NCI-H146 treated with DMSO at 0.1 percent for 48 hours (cell line): ENCODE results near the gene DBNDD1.
A peak's percentile ranks its signal among the peaks of the same experiment; 100 is the strongest.

Experiments used
- DNase-seq: peaks from one replicate; lab custom pipeline; 2025; ENCODE audit not compliant: unreplicated experiment; lab: John Stamatoyannopoulos, UW

DBNDD1 gene

GRCh38 chr16:90037276-90037675 is 18.0 kb upstream of the DBNDD1 start:
- no peak for DNase-seq

- no peak for DNase-seq
Observed at GRCh38 chr16:90035902-90036301, 16.6 kb upstream of the DBNDD1 start.

DNA sequence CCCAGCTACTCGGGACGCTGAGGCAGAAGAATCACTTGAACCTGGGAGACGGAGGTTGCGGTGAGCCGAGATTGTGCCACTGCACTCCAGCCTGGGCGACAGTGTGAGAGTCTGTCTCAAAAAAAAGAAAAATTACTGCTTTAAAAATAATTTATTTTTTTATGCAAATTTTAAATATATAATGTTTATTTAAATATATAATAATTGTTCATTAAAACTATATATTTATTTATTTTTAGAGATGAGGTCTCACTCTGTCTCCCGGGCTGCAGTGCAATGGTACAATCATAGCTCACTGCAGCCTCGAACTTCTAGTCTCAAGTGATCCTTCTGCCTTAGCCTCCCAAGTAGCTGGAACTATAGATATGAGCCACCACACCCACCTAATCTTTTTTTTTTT is 15.2 kb upstream of the DBNDD1 start:
- no peak for DNase-seq

- DNase-seq: no peak
Observed at GRCh38 chr16:90033387-90033786, 14.1 kb upstream of the DBNDD1 start.

DNA sequence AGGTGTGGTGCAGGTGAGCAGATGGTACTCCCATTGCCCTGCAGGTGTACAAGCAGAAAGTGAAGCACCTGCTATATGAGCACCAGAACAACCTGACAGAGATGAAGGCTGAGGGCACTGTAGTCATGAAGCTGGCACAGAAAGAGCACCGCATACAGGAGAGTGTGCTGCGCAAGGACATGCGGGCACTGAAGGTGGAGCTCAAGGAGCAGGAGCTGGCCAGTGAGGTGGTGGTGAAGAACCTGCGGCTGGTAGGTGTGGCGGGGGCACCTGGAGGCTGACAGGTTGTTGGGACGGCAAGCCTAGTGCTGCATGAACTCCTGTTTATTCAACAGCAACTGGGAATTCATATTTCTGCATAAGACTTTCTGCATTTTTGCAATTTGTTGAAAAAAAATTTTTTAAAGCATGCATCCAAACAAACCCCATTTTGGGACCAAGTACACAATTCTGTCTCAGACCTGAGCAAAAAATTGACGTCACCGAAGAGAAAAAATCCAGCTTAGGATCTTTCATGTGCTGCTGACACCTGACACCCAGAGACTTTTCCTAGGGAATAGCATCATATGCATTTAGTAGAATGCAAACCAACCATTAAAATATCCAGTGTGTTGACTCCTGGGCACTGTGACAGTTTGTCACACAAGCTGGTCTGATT is 13.5 kb upstream of the DBNDD1 start:
- DNase-seq: no peak

DNA sequence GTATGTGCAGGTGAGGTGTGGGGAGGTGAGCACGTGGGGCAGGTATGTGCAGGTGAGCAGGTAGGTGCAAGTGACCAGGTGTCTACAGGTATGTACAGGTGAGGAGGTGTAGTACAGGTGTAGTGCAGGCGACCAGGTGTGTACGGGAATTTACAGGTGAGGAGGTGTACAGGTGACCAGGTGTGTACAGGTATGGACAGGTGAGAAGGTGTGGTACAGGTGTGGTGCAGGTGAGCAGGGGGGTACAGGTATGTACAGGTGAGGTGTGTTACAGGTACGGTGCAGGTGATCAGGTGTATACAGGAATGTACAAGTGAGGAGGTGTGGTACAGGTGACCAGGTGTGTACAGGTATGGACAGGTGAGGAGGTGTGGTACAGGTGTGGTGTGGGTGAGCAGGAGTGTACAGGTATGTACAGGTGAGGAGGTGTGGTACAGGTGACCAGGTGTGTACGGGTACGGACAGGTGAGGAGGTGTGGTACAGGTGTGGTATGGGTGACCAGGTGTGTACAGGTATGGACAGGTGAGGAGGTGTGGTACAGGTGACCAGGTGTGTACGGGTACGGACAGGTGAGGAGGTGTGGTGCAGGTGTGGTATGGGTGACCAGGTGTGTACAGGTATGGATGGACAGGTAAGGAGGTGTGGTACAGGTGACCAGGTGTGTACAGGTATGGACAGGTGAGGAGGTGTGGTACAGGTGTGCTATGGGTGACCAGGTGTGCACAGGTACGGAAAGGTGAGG is 12.8 kb upstream of the DBNDD1 start:
- no peak for DNase-seq

DNA sequence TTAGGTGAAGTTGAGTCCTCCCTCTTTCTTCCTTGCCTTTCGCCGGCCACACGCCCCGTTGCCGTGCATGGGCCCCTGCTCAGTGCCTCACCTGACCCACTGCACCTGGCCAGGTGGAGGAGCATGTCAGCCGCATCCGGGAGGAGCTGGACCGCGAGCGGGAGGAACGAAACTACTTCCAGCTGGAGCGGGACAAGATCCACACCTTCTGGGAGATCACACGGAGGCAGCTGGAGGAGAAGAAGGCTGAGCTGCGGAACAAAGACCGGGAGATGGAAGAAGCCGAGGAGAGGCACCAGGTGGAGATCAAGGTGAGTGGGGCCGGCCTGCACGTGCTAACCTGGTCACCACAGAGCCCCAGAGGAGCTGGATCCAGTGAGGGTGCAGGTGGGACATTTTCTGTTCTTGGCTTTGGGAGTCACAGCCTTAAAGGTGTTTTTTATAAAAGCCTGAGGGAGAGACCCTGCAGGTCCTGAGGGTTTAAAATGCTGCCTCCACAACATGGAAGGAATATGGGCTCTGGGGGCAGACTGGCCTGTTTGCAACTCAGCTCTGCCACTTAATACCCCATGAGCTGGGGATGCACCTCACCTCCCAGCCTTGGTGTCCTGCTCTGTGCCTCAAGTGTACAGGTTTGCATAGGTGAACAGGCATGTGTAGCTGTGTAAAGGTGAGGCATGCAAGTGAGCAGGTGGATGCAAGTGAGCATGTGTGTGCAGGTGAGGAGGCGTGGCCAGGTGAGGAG is 12.1 kb upstream of the DBNDD1 start:
- DNase-seq: no peak

DNA sequence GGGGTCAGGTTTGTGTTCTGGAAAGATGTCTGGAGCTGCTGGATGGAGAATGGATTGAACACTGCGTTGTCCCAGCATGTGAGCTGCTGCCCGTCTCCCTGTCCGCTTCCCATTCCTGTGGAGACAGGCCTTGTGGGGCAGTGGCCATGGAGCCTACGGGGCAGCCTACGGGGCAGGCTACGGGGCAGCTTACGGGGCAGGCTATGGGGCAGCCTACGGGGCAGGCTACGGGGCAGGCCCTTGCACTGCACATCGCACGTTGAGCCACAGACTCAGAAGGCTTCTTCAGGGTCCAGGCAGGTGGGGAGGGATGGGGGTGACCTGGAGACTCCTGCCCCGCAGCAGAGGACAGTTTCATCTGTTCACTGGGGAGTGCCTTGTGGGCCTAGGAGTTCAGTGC is 9.7 kb upstream of the DBNDD1 start:
- no peak for DNase-seq

DNA sequence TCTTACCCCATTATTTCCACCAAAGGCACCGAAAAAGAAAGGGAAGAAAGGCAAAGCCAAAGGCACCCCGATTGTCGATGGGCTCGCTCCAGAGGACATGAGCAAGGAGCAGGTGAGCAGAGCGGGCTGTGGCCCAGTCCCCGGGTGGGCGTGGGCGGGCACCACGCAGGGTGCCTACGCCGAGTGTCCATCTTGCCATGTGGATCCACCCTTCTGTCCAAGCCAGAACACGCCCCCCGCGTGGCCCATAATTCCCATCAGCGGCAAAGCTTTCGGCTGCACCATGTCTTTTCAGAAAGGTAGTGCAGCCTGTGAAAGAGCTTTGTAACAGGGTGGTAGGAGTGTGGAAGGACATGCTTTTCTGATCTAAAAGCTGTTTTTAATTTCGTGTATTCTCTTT is 8.4 kb upstream of the DBNDD1 start:
- no peak for DNase-seq

DNA sequence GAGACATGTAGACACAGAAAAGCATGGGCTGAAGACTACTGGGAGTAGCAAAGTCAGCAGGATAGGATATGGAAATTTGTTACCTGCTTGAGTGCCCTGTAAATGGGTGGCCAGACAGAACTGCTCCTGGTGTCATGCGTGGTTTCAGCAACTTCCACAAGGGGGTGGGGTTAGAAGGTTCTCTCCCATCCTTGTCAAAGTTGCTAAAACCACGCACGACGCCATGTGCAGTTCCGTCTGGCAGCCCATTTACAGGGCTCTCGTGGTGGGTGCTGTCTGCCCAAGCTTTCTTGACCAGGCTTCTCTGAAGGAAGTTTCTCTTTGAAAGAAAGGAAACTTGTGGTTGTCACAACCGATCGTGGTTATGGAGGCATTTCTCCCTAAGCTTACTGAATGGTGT is 6.9 kb upstream of the DBNDD1 start:
- DNase-seq: no peak

DNA sequence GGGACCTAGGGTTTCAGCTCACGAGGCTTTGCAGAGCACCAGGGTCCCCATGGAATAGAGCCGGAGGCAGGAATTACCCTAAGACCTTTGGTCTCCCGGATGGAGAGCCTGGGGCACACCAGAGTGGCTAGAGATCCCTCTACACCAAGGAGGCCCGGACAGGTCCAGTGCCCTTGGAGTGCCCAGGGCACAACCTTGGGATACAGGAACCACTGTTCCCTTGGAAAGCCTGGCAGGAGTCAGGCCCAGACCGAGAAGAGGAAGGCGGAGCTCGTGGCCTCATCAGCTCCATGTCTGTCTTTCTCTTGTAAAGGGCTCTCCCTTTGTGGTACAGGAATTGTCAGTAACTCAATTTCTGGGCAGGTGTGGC is 3.8 kb upstream of the DBNDD1 start:
- DNase-seq: no peak

DNA sequence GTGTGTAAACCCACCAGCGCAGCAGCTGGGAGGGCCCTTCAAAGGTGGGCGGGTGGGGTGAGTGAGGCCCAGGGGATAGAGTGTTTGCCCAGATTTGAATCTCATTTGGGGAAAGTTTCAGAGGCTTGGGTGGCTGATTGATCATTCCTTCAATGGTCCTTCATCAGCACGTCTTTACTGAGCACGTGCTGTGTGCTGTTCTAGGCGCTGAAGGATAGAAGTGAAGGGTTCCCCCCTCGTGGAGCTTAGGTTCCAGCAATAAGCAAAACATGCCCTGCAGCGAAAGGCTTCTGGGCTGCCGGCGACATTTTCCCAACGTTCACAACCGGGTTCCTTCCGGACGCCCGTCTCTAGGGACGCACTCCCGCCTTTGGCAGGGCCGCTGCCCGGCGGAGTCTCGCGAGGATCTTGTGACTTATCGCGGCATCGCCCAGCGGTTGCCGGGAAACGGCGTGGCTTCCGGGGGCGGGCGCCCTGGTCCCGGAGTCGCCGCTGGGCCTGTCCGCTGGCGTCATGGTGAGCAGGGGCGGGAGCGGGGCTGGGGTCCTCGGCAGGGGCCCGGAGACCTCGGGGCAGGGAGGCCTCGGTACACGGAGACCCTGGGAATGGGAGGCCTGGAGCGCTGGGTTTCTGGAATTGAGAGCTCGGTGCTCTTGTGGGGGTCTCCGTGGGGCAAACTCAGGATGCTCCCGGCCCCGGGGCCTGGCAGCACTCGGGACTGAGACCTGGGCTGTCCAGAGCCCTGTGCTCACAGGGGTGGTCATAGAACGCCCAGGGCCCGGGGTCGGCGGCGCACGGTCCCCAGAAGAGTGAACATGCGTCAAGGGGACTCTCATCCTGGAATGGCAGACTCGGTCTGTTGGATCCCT is 3.2 kb upstream of the DBNDD1 start:
- DNase-seq: peak; percentile 30

GRCh38 chr16:90020838-90021382 is 1.7 kb upstream of the DBNDD1 start:
- no peak for DNase-seq

GRCh38 chr16:90020260-90020837 is 1.1 kb upstream of the DBNDD1 start:
- DNase-seq: no peak

- no peak for DNase-seq
Observed at GRCh38 chr16:90019543-90020259, 445 bp upstream of the DBNDD1 start.

DNA sequence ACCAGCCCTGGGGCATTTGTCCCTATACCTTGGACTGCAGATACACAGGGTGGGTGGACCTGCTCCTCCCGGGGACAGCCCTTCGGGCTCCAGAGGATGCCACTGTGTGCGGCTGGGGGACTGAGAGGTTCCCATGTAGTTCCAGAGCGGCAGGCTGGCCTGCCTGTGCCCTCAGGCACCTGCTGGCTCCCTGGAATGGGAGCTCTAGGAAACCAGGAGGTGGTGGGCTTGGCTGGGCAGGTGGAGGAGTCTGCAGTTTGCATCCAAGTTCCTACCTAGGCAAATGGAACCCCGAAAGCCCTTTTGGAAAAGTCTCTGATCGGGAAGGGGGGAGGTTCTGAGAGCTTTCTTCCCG is 982 bp downstream of the DBNDD1 start:
- no peak for DNase-seq

DNA sequence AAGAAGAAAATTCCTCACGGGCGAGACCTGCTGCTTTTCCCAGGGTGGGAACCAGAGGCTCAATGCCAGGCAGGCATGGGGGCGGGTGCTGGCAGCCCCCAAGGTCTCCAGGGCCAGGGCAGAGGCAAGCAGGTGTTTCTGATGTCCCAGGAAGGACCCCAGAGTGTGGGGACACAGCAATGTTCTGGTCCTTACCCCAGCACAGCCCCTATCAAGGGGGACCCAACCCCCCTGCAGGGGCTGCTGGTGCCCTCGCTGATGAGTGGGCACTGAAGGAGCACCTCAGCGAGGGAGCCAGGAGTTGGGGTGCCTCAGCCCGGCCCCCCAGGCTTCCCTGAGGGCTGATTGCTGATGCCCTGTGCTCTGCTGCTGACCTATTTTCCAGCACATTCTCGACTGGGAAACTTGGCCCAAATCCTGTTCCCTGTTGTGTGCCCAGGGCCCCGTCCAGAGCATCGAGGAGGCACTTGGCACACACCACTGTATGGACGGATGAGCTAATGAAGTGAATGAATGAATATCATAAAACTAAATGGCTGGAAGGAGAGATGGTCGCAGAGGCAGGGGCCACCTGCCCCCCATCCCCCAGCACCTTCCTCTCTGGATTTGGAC is 2.8 kb downstream of the DBNDD1 start:
- DNase-seq: no peak

DNA sequence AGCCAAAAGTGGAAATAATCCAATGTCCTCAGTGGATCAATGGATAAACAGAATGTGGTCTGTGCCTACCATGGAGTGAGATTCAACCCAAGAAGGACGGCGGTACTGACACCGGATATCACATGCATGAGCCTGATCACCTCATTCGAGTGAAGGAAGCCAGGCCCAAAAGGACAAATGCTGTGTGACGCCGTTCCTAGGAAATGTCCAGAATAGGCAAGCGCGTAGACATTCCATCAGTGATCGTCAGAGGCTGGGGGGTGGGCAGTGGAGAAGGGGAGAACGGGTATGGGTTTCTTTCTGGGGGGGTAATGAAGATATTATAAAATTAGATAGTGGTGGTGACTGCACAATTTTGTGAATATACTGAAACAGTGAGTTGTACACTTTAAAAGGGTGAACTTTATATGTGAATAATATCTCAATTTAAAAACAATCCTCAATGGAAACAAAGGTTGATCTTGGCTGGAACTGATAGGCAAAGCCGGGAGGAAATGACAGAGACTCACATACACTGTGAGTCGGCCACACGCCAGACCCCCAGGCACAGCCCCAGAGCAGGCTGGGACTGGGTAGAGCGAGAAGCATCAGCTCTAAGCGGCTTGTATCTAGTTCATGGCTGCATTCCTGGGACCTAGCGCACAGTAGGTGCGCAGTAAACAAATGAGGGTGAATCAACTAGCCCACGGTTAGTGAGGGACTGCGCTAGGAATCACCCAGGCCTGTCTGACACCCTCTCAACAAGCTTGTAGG is 3.5 kb downstream of the DBNDD1 start:
- DNase-seq: no peak
